ENCODE measurements around the gene PRR35. TPM values are rescaled to one million over a fixed set of nuclear protein-coding genes. Genes with fewer than 3 reads are reported as not detected.

The PRR35 gene
- total and polyA plus RNA-seq, 4 donors, result not detected

- no peak for TF ChIP-seq CTCF (IDR thresholded peaks at IDR 0.05; ENCODE audit: control extremely low read depth, extremely low read depth)
- H3K9ac ChIP-seq (ENCODE audit: insufficient read depth in 1 of 2, low read length in 2 of 2), result no peak overlapping the region
- DNase-seq (no peak), ATAC-seq (ENCODE audit: insufficient read depth, low FRiP score) (no peak)
- no peaks in the 10 kb centered on the region for H3K9me3 ChIP-seq (ENCODE audit: control insufficient read depth in 4 of 4, insufficient read depth in 3 of 4, low read length in 3 of 4)
- H3K36me3 ChIP-seq (ENCODE audit: control insufficient read depth in 4 of 4, insufficient read depth in 4 of 4, low read length in 4 of 4), result peaks cover 0 to 41% (median 3%) of the 10 kb centered on the region in 4 donors
- H3K4me3 ChIP-seq, result no peak overlapping the region
- WGBS, 2 donors, result 61 to 63% methylated on average over 8 of the region's 8 CpGs
- H3K27me3 ChIP-seq (ENCODE audit: control insufficient read depth in 3 of 3, insufficient read depth in 3 of 3, low read length in 2 of 3), result no peaks in the 10 kb centered on the region
- H3K4me1 ChIP-seq (ENCODE audit: control insufficient read depth in 5 of 5, insufficient read depth in 5 of 5, low read length in 5 of 5), result no peaks in the 10 kb centered on the region
- no peak overlapping the region for H3K27ac ChIP-seq (ENCODE audit: low read depth in 1 of 2, low read length in 1 of 2)
These were observed 16.6 kb downstream of the PRR35 start for GRCh38 chr16:576823-577201.

GRCh38 chr16:577796-578195 is 17.6 kb downstream of the PRR35 start:
- ATAC-seq (ENCODE audit: insufficient read depth, low FRiP score), result no peak
- Histone ChIP-seq H3K9me3 (ENCODE audit: control insufficient read depth in 4 of 4, insufficient read depth in 3 of 4, low read length in 3 of 4) (no peaks in the 10 kb centered on the region), H3K36me3 (ENCODE audit: control insufficient read depth in 4 of 4, insufficient read depth in 4 of 4, low read length in 4 of 4) (peaks cover 0 to 43% (median 3%) of the 10 kb centered on the region in 4 donors), H3K9ac (ENCODE audit: insufficient read depth in 1 of 2, low read length in 2 of 2) (no peak overlapping the region), H3K27me3 (ENCODE audit: control insufficient read depth in 3 of 3, insufficient read depth in 3 of 3, low read length in 2 of 3) (no peaks in the 10 kb centered on the region), H3K4me1 (ENCODE audit: control insufficient read depth in 5 of 5, insufficient read depth in 5 of 5, low read length in 5 of 5) (no peaks in the 10 kb centered on the region), H3K4me3 (no peak overlapping the region), H3K27ac (ENCODE audit: low read depth in 1 of 2, low read length in 1 of 2) (no peak overlapping the region)
- TF ChIP-seq CTCF (IDR thresholded peaks at IDR 0.05; ENCODE audit: control extremely low read depth, extremely low read depth), result no peak
- 93 to 94% methylated on average over 13 of the region's 13 CpGs for WGBS, 2 donors
- no peak for DNase-seq

GRCh38 chr16:578232-578869 is 18.2 kb downstream of the PRR35 start:
- no peak for ATAC-seq (ENCODE audit: insufficient read depth, low FRiP score)

More at GRCh38 chr16:578232-578869, 18.2 kb downstream of the PRR35 start:
- no peaks in the 10 kb centered on the region for H3K27me3 ChIP-seq (ENCODE audit: control insufficient read depth in 3 of 3, insufficient read depth in 3 of 3, low read length in 2 of 3)
- TF ChIP-seq CTCF (IDR thresholded peaks at IDR 0.05; ENCODE audit: control extremely low read depth, extremely low read depth), result no peak
- 84 to 89% methylated on average over 24 of the region's 24 CpGs for WGBS, 2 donors
- peaks cover 0 to 47% (median 3%) of the 10 kb centered on the region in 4 donors for H3K36me3 ChIP-seq (ENCODE audit: control insufficient read depth in 4 of 4, insufficient read depth in 4 of 4, low read length in 4 of 4)
- H3K9me3 ChIP-seq (ENCODE audit: control insufficient read depth in 4 of 4, insufficient read depth in 3 of 4, low read length in 3 of 4), result no peaks in the 10 kb centered on the region
- no peaks in the 10 kb centered on the region for H3K4me1 ChIP-seq (ENCODE audit: control insufficient read depth in 5 of 5, insufficient read depth in 5 of 5, low read length in 5 of 5)
- DNase-seq, result no peak
- no peak overlapping the region for H3K27ac ChIP-seq (ENCODE audit: low read depth in 1 of 2, low read length in 1 of 2)
- H3K9ac ChIP-seq (ENCODE audit: insufficient read depth in 1 of 2, low read length in 2 of 2), result no peak overlapping the region
- H3K4me3 ChIP-seq, result no peak overlapping the region

Data from lung (tissue), 12 donors.